ENCODE results near the gene PLK3.

GRCh38 chr1:44783697-44784093 lies 16.5 kb upstream of the PLK3 start:
- no peak for TF ChIP-seq CTCF (IDR thresholded peaks at IDR 0.05)
- no peak for TF ChIP-seq POLR2A (IDR thresholded peaks at IDR 0.05)
